GM19455 (cell line): ENCODE results near the gene NRSN1.

Experiments used
- ATAC-seq: cut with Tn5 transposase; IDR thresholded peaks from one replicate; pipeline ENCODE4 v1.9.1; 2021; ENCODE audit not compliant: unreplicated experiment

The NRSN1 gene, protein sequence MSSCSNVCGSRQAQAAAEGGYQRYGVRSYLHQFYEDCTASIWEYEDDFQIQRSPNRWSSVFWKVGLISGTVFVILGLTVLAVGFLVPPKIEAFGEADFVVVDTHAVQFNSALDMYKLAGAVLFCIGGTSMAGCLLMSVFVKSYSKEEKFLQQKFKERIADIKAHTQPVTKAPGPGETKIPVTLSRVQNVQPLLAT

DNA sequence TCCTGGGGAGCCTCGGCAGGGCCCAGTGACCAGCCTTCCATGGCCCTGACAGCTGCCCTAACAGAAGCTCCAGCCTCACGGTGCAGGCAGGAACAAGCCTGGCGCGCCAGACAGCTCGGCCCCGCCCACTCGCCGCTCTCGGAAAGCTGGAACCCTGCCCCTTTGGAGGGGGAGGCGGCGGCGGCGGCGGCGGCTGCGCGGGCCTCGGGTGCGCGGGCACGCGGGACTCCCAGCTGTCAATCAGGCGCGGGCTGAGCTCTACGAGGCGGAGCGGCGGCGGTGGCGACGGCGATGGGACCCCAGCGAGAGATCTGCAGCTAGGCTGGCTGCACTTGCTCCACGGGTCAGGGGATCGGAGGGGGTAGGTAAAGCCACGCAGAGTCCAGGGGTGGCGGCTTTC lies at the start of gene NRSN1:
Gene NRSN1 (plus strand): TSS at position 236 of the 400 bp plus-strand sequence. CDS start 8,113 bp downstream, outside the sequence.
- ATAC-seq = no peak

DNA sequence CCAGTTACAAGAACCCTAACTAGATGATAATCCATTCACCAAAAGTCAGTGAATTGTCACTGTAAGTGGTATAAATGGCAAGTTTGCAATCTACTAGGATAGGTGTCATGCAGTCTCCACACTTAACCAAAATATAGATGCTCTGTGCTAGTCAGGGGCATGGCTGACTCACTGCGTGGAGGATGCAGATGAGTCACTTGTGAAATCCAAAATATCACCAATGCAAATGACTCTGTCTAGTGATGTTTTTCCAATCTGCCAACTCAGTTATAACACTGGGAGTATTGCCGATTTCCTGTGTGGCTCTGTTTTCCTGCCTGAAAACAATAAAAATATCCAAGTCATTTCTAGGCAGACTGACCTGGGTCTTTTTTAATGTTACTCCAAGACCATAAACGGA lies 47.8 kb upstream of the NRSN1 start:
- ATAC-seq = no peak

DNA sequence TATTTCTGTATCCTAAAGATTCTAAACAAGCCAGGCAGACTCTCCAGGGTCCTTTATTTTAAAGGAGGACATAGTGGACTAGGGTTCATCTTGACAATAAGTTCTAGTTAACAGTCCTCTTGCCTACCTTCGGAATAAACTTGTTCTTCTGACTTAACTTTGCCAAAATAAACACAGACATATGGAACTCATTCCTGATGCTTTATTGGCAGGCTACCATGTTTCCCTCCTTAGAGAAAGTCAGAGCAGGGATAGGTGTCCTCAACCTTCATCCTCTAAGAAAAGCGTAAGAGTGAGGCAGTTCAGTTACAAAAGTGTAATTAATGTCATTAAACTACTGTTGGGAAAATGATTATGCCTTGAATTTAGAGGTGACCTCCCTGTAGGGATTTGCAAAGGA lies 46.9 kb upstream of the NRSN1 start:
- ATAC-seq = no peak

DNA sequence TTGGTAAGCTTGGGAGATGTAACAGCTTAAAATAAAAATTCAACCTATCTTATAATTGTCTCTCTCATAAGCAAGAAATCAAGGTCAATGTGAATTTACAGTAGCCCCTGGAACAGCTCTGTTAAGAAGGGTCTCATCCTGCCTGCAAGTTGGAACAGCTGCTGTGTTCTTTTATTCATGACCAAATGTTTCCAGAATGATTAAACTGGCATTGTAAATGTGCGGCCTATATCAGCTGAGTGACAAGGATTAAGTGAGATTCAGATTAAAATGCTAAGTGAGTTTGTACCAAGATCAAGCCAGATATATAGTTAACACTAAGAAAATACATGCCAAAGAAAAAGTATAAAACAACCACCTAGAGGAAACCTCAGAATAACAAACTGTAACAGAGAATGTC lies 45.3 kb upstream of the NRSN1 start:
- ATAC-seq = no peak

DNA sequence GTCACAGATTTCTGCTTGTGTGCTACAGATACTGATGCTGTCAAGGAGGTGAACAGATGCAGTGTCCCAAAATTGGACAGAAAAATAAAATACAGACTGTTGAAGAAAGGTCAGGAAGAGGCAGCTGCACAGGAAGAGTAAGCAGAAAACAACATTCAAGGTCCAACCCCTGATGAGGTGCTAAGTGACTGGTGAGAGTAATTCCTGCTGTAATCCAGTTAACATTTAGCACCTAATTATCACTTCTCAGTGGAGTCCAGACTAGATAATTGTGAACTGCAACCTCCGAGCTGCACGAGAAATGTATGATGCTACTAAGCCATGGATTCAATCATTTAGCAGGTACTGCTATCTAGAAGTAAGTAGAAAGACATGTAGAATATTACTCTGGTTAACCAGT lies 36.3 kb upstream of the NRSN1 start:
- ATAC-seq = no peak

DNA sequence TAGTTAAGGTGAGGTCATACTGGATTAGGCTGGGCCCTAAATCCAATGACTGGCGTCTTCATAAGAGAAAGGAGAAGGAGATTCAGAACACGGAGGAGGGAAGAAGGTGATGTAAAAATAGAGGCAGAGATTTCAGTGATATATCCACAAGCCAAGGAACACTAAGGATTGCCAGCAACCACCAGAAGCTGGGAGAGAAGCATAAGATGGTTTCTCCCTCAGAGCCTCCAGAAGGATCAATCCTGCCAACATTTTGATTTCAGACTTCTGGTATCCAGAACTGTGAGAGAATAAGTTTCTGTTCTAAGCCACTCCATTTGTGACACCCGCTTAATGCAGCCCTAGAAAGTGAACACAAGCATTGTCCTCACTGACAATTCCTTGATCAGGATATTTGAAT lies 33.6 kb upstream of the NRSN1 start:
- ATAC-seq = no peak

DNA sequence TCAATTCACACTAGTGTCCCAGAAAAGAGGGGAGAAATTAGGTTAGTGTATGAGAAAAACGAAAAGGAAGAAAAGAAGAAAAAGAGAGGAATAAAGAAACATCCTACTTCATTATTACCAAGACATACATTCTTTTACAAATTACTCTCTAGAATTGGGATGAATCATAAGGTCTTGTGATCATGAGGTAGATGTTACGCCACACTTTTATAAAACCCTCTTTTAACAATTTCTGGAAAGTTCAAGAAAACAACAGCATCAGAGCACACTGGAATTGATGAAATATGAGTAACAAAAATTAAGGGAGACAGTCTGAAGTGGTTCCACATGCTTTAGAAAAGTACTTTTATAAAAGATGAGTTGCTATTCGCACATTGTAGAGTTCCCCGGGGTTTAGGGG lies 32.6 kb upstream of the NRSN1 start:
- no peak for ATAC-seq

DNA sequence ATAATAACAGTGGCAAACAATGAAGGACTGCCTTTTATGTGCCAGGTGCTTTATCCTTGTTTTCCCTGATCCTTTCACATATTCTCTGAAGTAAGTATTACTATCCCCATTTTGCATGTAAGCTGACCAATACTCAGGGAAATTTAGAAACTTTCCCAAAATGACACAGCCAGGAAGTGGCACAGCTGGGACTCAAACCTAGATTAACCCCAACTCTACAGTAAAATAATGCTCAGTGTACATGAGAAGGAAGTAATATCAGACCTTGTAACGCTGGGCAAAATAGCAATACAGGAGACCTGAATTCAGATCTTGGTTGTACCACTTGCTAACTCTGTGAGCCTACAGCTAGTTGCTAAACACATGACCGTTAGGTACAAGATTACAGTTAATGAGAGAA lies 26.8 kb upstream of the NRSN1 start:
- no peak for ATAC-seq

DNA sequence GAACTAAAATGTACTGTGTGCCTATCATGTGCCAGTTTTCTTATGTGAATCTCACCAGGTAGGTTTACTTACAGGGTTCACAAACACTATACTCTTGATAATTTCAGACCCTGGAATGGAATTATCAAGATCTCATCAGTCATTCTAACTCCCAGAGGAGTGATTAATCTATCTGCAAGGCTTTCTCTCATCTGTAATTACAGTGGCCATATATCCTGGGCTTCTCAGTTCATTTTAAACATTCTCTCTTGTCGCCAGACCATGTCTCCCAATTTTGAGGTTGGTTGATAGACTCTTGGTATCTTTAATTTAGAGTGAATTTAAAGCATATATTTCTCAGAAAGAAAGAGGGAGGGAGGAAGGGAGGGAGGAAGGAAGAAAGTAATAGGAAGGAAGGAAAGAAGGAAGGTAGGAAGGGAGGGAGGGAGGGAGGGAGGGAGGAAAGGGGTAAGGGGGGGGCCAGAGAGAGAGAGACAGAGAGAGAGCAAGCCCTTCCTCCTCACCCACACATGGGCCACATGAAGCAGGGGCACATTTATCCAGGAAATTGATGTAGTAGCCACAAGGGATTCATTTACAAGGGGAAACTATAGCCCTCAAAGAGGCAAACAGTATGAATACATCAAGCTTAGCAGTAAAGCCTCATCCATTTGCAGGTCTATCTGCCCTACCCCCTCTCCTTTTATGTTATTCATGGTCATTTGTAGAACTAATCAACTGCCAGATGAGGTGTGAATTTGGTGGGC lies 25.8 kb upstream of the NRSN1 start:
- ATAC-seq = no peak

DNA sequence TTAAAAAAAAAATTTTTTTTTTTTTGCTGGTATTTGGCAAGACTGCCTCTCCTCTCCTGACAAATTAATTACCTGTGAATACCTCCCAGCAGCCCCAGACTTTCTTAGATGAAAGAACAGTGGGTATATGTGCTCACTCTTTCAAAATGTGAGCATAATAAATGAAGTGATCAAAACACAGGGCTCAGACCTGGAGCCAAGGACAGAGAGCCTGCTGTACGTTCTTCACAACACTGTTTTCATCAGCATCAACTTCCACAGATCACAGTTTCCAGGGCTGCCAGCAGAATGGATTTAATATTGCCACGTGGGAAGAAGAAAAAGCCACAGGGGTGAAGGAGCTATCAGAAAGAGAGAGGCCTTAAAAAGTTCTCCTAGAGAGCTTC lies 25.3 kb upstream of the NRSN1 start:
- no peak for ATAC-seq

DNA sequence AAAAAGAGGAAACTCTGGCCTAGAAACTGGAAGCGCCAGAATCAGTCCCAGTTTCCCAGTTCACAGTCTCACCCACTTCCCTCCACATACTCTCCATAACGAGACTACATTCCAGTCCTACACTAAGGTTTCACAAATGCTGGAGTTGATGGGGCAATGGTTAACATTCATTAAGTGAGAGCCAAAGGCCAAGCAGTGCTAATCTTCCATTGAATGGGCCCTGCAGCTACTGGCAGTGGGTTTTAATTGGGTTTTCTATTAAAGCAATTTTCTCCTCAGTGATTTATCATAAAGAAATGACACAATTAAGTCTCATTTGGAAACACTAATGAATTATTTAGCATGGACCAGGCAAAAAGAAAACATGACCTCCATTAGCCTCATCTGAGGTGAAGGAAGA lies 20.8 kb upstream of the NRSN1 start:
- ATAC-seq = no peak

DNA sequence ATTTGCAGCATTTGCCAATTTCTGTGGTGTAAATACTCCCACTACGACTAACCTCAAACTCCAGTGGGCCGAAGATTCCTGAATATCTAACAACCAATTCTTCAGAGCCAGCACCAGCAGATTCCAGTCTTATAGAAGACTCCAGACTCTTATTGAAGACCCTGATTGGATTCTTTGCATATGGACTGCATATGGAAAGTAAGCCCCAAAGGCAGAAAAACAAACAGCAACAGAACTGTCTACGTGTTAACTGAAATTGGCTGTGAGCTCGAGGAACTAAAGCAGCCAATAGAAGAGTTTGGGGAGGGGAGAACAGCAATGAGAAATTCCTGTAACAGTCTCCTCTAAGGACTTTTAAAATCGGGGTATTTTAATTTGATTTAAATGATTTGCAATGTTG lies 19.7 kb upstream of the NRSN1 start:
- no peak for ATAC-seq

DNA sequence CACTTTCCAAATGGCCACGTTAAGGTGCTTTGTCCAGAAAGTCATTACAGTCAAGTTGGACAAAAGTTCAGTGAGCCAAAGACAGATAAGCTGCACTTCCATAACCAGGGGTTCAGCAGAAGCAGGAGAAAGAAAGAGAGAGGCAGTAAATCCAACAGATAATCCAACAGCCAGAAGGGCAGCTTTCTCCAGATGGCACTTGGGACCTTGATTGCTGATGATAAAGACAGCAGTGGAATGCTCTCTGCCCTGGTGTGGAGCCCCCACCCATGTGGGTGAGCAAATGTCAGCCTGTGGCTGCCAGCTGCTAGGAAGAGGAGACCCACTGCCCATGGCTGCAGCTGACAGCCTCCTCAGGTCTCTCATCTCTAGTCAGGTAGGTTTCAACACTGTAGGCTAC lies 18.7 kb upstream of the NRSN1 start:
- ATAC-seq = no peak

DNA sequence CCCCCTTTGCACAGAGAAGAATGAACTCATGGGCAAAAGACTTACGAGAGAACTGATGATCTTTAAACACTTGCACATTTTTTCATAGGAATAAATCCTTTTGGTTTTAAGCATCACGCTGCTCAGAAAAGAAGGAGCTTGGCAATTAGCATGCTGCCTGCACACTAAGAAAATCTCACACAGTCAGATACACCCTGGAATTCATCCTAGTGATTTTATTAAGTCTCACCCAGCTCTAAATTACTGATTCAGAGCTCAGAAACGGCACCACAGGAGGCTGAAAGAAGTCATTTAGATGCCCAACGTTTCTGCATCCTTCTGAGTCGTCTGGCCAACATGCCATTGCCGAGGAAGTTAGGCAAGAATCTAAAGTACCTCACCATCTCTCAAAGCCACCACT lies 18.0 kb upstream of the NRSN1 start:
- no peak for ATAC-seq

DNA sequence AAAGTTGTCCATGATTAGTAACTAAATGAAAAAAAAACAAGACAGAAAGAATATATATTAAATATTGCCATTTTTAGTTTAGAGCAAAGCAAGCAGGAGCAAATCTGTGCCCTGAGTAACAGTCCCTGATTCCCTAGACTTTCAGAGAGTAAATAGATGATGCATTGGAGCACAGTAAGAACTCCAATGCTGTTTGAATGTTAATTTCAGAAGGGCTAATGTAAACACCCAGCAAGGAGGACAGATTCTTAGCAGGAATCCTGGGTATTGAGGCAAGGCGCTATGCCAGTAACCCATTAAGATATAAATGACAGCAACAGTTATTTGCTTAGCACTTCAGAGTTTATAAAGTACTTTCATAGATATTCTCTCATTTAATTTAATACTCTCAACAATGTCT lies 15.6 kb upstream of the NRSN1 start:
- ATAC-seq = no peak

DNA sequence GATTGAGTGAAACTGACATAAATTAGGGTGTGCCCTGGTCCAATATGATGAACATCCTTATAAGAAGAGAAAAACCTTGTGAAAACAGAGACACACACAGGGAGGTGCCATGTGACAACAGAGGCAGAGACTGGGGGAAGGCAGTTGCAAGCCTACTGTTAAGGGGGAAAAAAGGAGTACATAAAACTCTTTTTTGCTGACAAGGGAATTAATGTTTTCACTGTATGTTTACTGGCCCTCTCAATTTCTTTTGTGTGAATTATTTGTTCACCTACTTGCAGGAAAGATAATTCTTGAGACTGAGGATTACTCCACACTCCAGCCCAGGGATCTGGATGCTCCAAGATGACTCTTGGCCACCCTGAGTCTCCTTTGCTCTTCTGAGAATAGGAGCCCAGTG lies 12.1 kb upstream of the NRSN1 start:
- no peak for ATAC-seq

DNA sequence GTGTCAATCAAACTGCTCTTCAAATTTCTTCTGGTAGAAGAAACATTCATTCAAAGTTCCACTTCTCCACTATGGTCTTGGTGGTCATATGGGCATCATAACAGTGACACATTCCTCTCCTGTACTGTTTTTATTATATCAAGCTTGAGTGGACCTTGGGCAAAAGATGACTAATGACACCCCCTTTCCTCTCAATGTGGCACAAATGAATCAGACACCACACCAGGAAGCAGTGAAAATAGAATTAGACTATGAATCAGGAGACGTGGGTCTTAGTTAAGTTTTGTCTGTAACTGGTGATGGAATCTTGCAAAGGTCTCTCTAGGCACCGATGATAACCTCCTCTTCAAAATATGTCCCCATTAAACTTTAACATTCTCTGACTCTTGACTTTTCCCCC lies 9.0 kb upstream of the NRSN1 start:
- no peak for ATAC-seq

DNA sequence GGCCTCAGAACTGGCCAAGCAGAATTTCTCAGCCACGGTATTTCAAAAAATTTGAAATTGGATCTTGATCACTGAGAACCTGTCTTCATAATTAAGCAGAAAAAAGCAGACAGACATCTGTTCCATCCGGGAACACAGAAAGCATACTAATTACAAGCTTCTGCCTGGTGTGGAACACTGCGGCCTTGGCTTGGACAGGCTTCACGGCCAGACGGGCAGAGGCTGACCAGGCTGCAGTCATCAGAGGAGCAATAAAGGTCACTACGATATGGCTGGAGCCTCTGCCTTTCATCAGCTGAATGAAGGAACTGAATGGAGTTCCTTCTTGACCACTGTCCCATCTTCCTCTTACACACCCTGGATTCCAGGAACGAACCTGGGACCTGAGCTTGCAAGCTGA lies 3.9 kb upstream of the NRSN1 start:
- no peak for ATAC-seq

DNA sequence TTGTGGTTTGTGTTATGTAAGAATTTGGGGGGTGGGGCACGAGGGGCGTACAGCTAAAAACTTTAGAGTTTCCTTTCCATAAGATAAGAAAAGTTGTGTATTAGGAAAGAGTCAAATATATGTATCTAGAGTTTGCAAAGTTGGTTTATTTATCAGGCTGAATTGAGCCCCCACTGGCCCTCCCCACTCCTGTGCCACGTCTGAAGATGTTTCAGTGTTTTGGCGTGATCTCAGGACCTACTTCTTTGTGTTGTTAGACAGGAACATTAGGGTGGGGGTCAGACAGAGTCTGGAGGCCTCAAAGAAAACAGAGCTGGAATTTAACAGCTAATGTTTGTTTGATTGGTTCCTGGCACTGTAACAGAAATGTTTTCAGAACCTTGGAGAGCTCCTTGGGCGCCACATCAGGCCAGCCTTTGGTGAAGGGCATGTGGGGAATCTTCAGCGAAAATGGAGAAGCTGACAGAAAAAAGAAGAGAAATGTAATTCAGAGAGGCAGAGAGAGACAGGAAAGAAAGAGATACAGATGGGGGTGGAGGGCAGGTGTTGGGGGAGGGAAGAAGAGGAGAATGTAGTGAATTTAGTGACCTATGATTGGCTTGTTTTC lies 674 bp downstream of the NRSN1 start:
- ATAC-seq = peak; percentile 57

DNA sequence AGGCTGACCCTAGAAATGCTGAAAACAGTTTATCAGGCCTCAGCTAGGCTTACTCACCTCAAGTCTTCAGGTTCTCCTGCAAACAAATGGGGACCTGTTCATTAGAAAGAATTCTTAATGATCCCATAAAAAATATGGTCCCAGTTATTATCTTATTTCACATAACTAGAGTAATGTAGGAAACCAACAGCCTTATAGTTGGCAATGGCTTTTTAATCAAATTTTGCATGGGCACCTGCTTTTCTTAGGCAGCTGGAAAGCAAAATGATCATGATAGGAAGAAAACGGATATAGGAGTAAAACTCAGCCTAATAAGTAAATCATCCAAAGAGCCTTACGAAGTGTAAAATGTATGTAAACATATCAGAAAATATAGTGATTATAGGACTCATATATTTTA lies 1.3 kb downstream of the NRSN1 start:
- ATAC-seq = no peak

DNA sequence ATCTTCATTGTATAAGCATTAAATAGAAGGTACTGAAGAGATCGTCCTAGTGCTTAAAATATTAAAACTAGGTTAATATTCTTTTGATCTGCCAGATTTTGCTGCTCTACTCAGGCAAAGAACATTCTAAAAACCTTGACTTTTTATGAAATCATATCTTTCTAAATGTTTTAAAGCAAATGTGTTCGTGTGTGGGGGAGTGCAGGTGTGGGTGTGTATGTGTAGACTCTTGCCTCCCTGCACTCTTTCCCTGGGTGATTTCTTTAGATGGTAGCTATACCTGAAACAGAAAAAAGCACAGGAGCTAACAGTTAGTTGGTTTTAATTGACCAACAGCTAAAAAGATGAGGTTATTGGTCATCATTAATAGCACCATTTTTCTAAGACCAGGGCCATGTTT lies 5.7 kb downstream of the NRSN1 start:
- no peak for ATAC-seq

DNA sequence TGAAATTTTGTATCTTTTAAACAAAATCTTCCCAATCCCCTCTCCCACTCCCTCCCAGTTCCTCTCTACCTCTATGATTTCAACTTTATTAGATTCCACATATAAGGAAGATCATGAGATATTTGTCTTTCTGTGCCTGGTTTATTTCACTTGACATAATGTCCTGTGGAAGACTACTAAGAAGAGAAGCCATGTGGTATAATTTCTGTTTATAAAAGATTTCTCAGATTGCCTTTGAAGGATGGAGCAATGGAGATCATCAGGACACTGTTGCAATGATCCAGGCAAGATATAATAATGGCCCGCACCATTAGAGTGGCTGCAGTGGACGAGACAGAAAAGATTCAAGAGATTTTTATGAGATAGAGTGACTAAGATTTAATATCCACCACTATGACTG lies 13.1 kb downstream of the NRSN1 start:
- no peak for ATAC-seq

DNA sequence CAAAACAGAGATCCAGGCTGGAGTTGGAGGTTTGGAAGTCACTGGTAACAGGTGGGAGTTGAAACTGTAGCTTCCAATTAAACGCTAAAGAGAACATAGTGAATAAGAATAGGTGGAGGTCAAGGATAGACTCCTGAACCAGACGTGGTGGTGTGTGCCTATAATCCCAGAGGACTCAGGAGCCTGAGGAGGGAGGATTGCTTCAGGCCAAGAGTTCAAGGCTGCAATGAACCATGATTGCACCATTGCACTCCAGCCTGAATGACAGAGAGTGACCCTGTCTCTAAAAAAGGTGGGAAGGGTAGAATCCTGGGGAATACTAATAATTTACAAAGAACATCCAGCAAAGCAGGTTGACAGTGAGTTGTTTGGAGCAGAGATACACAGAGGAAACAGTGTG lies 13.6 kb downstream of the NRSN1 start:
- no peak for ATAC-seq
